Measurements from ENCODE around the gene SECTM1.

SECTM1 gene

DNA sequence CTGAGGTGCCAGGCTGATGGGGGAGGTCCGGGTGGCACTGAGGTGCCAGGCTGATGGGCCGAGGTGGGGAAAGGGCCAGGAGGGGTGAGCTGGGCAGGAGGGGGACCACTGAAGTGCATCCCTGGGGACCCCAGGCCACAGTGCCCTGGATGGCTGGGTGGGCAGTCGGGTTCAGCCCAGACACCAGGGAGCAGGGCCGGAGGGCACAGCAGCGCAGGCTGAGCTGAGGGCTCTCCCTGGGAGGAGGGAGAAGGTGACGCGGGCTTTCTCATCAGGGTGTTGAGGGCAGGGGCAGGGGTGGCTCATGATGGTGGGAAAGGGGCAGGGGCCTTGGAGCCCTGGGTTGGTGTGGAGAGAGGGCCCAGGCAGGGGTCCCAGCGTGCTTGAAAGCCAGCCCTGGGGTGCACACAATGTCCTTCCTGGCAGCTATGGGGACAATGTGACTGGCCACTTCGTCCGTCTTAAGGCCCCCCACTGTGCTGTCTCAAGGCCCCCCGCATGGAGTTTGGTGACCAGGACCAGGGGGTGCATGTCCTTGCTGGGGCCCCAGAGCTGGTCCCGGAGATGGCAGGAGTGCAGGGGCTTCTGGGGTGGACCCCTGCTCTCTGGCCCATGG, 32.2 kb downstream of the SECTM1 start:
- ChIA-PET POLR2A (interaction anchor here (0.5 to 1.5 kb wide), 3 partner anchors 9 to 72 kb away, joined by 3 to 5 read pairs (median 5); partner anchors contain the start of gene SLC16A3), CTCF (interaction anchor here (0.5 to 6.8 kb wide), 15 partner anchors 10 to 271 kb away, joined by 3 to 59 read pairs (median 4); partner anchors contain the start of genes CD7 and CSNK1D)
- TF ChIP-seq CTCF (IDR thresholded peaks at IDR 0.05; ENCODE audit: control extremely low read depth, extremely low read depth, low read depth, missing control alignments): no peak
- no peak for DNase-seq (ENCODE audit: extremely low spot score)

DNA sequence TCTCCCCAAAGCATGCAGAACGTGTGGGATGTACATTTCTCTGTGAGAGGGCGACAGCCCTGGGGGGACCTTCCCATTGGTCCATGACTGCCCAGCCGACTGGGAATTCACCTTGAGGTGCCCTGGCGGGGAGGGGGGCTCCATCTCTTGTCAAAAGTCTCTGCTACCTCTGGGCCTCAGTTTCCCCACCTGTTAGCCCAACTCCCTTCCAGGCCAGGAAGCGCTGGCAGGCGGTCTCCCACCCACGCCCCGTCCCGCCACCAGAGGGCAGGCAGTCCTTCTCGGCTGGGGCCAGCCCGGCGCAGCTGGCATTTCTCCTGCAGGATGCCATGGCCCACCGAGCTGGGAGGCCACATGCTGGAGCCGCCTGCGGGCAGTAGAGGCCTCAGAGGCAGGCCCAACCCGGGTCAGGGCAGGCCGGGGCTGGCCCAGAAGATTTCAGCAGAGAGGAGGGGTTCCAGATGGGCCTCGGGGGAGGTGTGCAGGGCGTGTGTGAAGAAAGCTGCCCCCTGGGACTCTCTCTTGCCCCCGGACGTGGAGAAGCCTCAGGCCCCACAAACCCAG, 32.8 kb downstream of the SECTM1 start:
- ChIA-PET POLR2A (interaction anchor here (0.5 kb wide), 1 partner anchor 32 kb away, joined by 5 read pairs; no protein-coding TSS in a partner anchor), CTCF (interaction anchor here (0.6 to 6.8 kb wide), 14 partner anchors 9 to 100 kb away, joined by 3 to 59 read pairs (median 4); partner anchors contain the start of genes CD7 and CSNK1D)

DNA sequence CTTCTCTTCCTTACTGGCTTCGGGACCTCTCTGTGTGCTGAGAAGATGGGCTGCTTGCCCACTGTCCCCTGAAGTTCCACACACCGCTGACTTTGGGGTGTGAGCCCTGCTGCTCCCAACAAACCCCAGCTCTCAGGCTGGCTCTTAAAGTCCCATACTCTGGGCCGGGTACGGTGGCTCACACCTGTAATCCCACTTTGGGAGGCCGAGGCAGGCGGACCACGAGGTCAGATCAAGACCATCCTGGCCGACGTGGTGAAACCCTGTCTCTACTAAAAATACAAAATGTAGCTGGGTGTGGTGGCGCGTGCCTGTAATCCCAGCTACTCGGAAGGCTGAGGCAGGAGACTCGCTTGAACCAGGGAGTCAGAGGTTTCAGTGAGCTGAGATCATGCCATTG, 33.3 kb downstream of the SECTM1 start:
- POLR2A ChIA-PET: interaction anchor here (0.6 to 0.7 kb wide), 3 partner anchors 43 to 263 kb away, joined by 3 to 4 read pairs (median 3); partner anchors contain the start of gene DCXR
- TF ChIP-seq CTCF (IDR thresholded peaks at IDR 0.05; ENCODE audit: control extremely low read depth, extremely low read depth, low read depth, missing control alignments): no peak
- no peak for DNase-seq (ENCODE audit: extremely low spot score)
- CTCF ChIA-PET: interaction anchor here (1.0 to 6.8 kb wide), 13 partner anchors 10 to 263 kb away, joined by 3 to 59 read pairs (median 4); partner anchors contain the start of genes CD7, CSNK1D and DCXR

More for the DNA sequence above, 32.8 kb downstream of the SECTM1 start:
- DNase-seq (ENCODE audit: extremely low spot score): peak; percentile 73
- TF ChIP-seq CTCF (IDR thresholded peaks at IDR 0.05; ENCODE audit: control extremely low read depth, extremely low read depth, low read depth, missing control alignments): peak; percentile 85

DNA sequence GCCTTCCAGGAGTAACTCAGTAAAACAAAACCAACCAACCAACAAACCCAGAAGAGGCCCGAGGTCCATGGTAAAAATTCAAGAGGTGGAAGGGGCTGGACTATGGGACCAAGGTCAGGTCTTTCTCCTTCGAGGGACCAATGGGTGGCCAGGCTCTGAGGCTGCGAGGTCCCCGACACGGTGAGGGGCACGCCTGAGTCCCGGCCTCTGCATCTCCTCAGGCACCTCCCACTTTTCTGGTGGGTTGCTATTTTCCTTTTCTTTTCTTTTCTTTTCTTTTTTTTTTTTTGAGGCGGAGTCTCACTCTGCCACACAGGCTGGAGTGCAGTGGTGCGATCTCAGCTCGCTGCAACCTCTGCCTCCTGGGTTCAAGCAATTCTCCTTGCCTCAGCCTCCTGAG, 34.1 kb downstream of the SECTM1 start:
- CTCF ChIA-PET: interaction anchor here (1.0 to 6.8 kb wide), 9 partner anchors 9 to 262 kb away, joined by 3 to 59 read pairs (median 4); partner anchors contain the start of genes CSNK1D and DCXR
- TF ChIP-seq CTCF (IDR thresholded peaks at IDR 0.05; ENCODE audit: control extremely low read depth, extremely low read depth, low read depth, missing control alignments): no peak
- DNase-seq (ENCODE audit: extremely low spot score): no peak
- POLR2A ChIA-PET: interaction anchor here (0.6 to 0.7 kb wide), 2 partner anchors 48 to 262 kb away, joined by 3 read pairs; partner anchors contain the start of gene DCXR

DNA sequence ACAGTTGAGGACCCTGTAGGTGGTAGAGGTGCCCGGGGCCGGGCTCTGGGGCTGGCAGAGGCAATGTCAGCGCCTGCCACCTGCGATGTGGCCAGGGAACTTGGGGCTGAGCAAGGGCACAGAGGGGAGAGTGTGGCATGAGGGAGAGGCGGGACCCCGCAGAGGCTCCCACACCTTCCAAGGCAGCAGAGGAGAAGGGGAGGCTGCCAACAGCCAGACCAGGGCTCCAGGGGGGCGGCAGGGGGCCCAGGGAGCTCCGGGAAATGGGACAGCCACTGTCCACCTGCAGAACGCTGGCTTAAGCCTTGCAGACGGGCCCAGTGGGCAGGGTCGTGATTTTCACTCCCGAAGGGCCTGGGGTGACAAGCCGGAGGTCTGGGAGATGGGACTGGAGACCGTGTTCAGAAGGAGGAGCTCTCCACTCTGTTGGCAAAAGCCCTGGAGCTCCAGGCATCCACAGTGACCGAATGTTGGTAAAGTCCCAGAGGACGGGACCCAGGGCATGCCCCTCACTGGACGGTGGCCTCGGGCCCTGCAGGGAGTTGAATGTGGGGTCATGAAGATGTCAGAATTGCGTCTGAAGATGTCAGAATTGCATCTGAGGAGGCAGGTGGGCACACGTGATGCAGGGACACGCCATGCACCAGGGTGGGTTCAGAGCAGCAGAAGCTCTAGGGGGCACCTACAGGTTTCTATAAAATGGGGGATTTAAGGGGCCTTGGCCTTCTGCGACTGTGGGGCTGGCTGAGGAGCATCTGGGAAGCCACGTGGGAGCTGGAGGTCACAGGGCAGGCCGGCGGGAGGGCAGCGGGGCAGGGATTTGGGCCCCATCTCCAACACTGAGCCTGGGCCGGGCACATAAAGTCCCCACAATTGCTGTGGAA, 34.8 kb downstream of the SECTM1 start:
- no peak for DNase-seq (ENCODE audit: extremely low spot score)
- CTCF ChIA-PET: interaction anchor here (0.7 to 6.8 kb wide), 10 partner anchors 8 to 158 kb away, joined by 3 to 59 read pairs (median 4); no protein-coding TSS in a partner anchor
- POLR2A ChIA-PET: interaction anchor here (1.0 to 1.3 kb wide), 2 partner anchors 57 to 70 kb away, joined by 3 read pairs; partner anchors contain the start of gene SLC16A3
- TF ChIP-seq CTCF (IDR thresholded peaks at IDR 0.05; ENCODE audit: control extremely low read depth, extremely low read depth, low read depth, missing control alignments): no peak
